HepG2 (cell line): ENCODE results near the gene SRSF2. TPM values are rescaled to one million over a fixed set of nuclear protein-coding genes. Genes with fewer than 3 reads are reported as not detected.

Experiments
- ATAC-seq: fragments of 200-7000 bp; cut with Tn5 transposase; 3 replicates; pipeline ENCODE4 v1.9.1; 2020; ENCODE audit warnings: mild to moderate bottlenecking, moderate library complexity
- BruUV-seq: library from RNA; stranded (reverse); fragments of 400-500 nt; replicated peaks from 2 replicates; lab custom pipeline; 2021; lab: Mats Ljungman, UMichigan
- CTCF ChIA-PET: fragments of 300-600 bp; formaldehyde crosslinking; extraction: SDS; loops from one replicate; lab custom pipeline; 2021; ENCODE audit warnings: low total read pairs, inconsistent platforms, low intra/inter-chr PET ratio; lab: Yijun Ruan, JAX
- POLR2A ChIA-PET: fragments of 350-600 bp; sonication (Branson Sonifier 250); formaldehyde crosslinking; loops from one replicate; lab custom pipeline; 2020; ENCODE audit warnings: antibody characterized with exemption, inconsistent platforms; lab: Yijun Ruan, JAX
- DNase-seq: peaks from one replicate; pipeline ENCODE4 v3.0.0-alpha.2; 2015; ENCODE audit warnings: low spot score
- FAIRE-seq: peaks from 3 replicates; lab custom pipeline; 2011; peaks lifted over from hg19 to GRCh38; lab: Jason Lieb, UNC
- H2AFZ ChIP-seq: one replicate; pipeline ENCODE4 v1.6.1; 2011; ENCODE audit warnings: low read length, inconsistent platforms
- H3K27ac ChIP-seq: fragments of 300-600 bp; 3 replicates; pipeline ENCODE4 v1.8.0; 2011; ENCODE audit warnings: mixed run types, mild to moderate bottlenecking, mixed read lengths, low read length, inconsistent platforms; ENCODE audit not compliant: insufficient read depth; ENCODE audit errors: extremely low read length
- H3K27me3 ChIP-seq, 2 experiments: fragments of 200-600 bp in 1 of 2; 2 replicates in 1 of 2; 3 replicates in 1 of 2; pipeline versions ENCODE4 v1.6.0 to v1.8.0; 2011; ENCODE audit warnings: low read length in 2 of 2, mild to moderate bottlenecking in 2 of 2, moderate library complexity in 2 of 2, inconsistent platforms in 1 of 2; ENCODE audit not compliant: insufficient read depth in 2 of 2, control insufficient read depth in 1 of 2
- H3K36me3 ChIP-seq, 2 experiments: fragments of 200-600 bp in 1 of 2; replicated peaks in 1 of 2; 2 replicates in 1 of 2; 3 replicates in 1 of 2; pipeline versions ENCODE4 v1.5.1 to v1.8.0; 2011; ENCODE audit warnings: low read length in 2 of 2, inconsistent platforms in 1 of 2; ENCODE audit not compliant: insufficient read depth in 2 of 2, control insufficient read depth in 1 of 2
- H3K4me1 ChIP-seq: 2 replicates; pipeline ENCODE4 v1.5.1; 2012; ENCODE audit warnings: low read length, inconsistent platforms; ENCODE audit not compliant: insufficient read depth
- H3K4me2 ChIP-seq: 2 replicates; pipeline ENCODE4 v1.6.0; 2011; ENCODE audit warnings: low read depth, low read length, inconsistent platforms
- H3K4me3 ChIP-seq, 3 experiments: fragments of 200-600 bp in 1 of 3; sonication (generic), shearing (Covaris generic) in 1 of 3; replicated peaks in 1 of 3; 2 replicates each; pipeline ENCODE4 v1.5.1; 2011 to 2016; ENCODE audit warnings: low read length in 3 of 3, inconsistent platforms in 2 of 3, low read depth in 2 of 3, mild to moderate bottlenecking in 2 of 3, control low read depth in 1 of 3, mixed read lengths in 1 of 3; ENCODE audit not compliant: insufficient read depth in 1 of 3
- H3K79me2 ChIP-seq: one replicate; pipeline ENCODE4 v1.6.1; 2011; ENCODE audit warnings: low read length, inconsistent platforms; ENCODE audit not compliant: insufficient read depth
- H3K9ac ChIP-seq: 2 replicates; pipeline ENCODE4 v1.6.0; 2011; ENCODE audit warnings: mild to moderate bottlenecking, low read depth, low read length, inconsistent platforms; ENCODE audit not compliant: insufficient read depth
- H3K9me3 ChIP-seq: 2 replicates; pipeline ENCODE4 v1.5.1; 2012; ENCODE audit warnings: mild to moderate bottlenecking, low read length
- H4K20me1 ChIP-seq: 2 replicates; pipeline ENCODE4 v1.6.0; 2011; ENCODE audit warnings: inconsistent platforms, mild to moderate bottlenecking, low read length, moderate library complexity; ENCODE audit not compliant: insufficient read depth
- AKAP8 ChIP-seq: sonication (generic); formaldehyde crosslinking; IDR thresholded peaks from 2 replicates; pipeline ENCODE4 v1.5.1; 2020; ENCODE audit warnings: mild to moderate bottlenecking, missing genetic modification reagents
- MLLT10 ChIP-seq: sonication (generic); formaldehyde crosslinking; IDR thresholded peaks from 2 replicates; pipeline ENCODE4 v1.4.0; 2020; ENCODE audit warnings: missing genetic modification reagents
- PCBP1 ChIP-seq: fragments of 200-400 bp; formaldehyde crosslinking; IDR thresholded peaks from 2 replicates; pipeline ENCODE4 v1.6.1; 2017; ENCODE audit warnings: mild to moderate bottlenecking, low read depth, low read length, borderline replicate concordance
- STAG1 ChIP-seq: sonication (generic); formaldehyde crosslinking; IDR thresholded peaks from 2 replicates; pipeline ENCODE4 v1.4.0; 2020; ENCODE audit warnings: missing genetic modification reagents
- TEAD3 ChIP-seq: optimal IDR thresholded peaks from 2 replicates; pipeline ENCODE3; 2016; ENCODE audit warnings: borderline replicate concordance
- U2AF2 ChIP-seq: fragments of 200-400 bp; formaldehyde crosslinking; IDR thresholded peaks from 2 replicates; pipeline ENCODE4 v1.6.1; 2017; ENCODE audit warnings: low read depth, mild to moderate bottlenecking, low read length
- ZNF10 ChIP-seq: sonication (generic); formaldehyde crosslinking; IDR thresholded peaks from 2 replicates; pipeline ENCODE4 v1.4.0; 2020; ENCODE audit warnings: mild to moderate bottlenecking, low read depth, missing genetic modification reagents, borderline replicate concordance
- ZNF121 ChIP-seq: sonication (generic); formaldehyde crosslinking; IDR thresholded peaks from 2 replicates; pipeline ENCODE4 v1.5.0; 2020; ENCODE audit warnings: mild to moderate bottlenecking, missing genetic modification reagents
- ZNF180 ChIP-seq: sonication (generic); formaldehyde crosslinking; IDR thresholded peaks from 2 replicates; pipeline ENCODE4 v1.4.0; 2020; ENCODE audit warnings: low read depth, missing genetic modification reagents, borderline replicate concordance
- ZNF552 ChIP-seq: sonication (generic); formaldehyde crosslinking; IDR thresholded peaks from 2 replicates; pipeline ENCODE4 v1.9.0; 2022; ENCODE audit warnings: missing genetic modification reagents, mild to moderate bottlenecking, borderline replicate concordance
- ZNF615 ChIP-seq: sonication (generic); formaldehyde crosslinking; IDR thresholded peaks from 2 replicates; pipeline ENCODE4 v1.5.0; 2020; ENCODE audit warnings: mild to moderate bottlenecking, missing genetic modification reagents, borderline replicate concordance
- ZNF737 ChIP-seq: sonication (generic); formaldehyde crosslinking; IDR thresholded peaks from 2 replicates; pipeline ENCODE4 v1.5.0; 2020; ENCODE audit warnings: missing genetic modification reagents, mild to moderate bottlenecking, borderline replicate concordance
- ZNF773 ChIP-seq: sonication (generic); formaldehyde crosslinking; IDR thresholded peaks from 2 replicates; pipeline ENCODE4 v1.4.0; 2020; ENCODE audit warnings: missing genetic modification reagents, borderline replicate concordance
- ZNF839 ChIP-seq: sonication (generic); formaldehyde crosslinking; IDR thresholded peaks from 2 replicates; pipeline ENCODE4 v1.4.0; 2020; ENCODE audit warnings: missing genetic modification reagents, mild to moderate bottlenecking, borderline replicate concordance
- WGBS: methylation state at CpG from one replicate; pipeline ENCODE4 v1.1.6; 2017; ENCODE audit warnings: low lambda C conversion rate; 5-methylcytosine and 5-hydroxymethylcytosine counted together
- in situ Hi-C: cut with HindIII; loops from 2 replicates; pipeline ENCODE4 v1.10.0; 2017; ENCODE audit warnings: low pct_unique_long_range_greater_than_20kb; ENCODE audit not compliant: extremely low pct_ligation_motif_present
- intact Hi-C: fragments of 100-400 bp; cut with micrococcal nuclease; formaldehyde crosslinking; loops from one replicate; pipeline ENCODE4 v1.10.0; 2022; ENCODE audit not compliant: unreplicated experiment
- polyA plus RNA-seq, 8 experiments: library from polyadenylated mRNA; depleted of rRNA in 3 of 8; stranded (reverse) in 7 of 8; unstranded in 1 of 8; fragments of >200 nt; fragmentation: Illumina TruSeq in 4 of 8; extraction: Trizol in 4 of 8; gene quantifications; 2 replicates each; pipeline versions ENCODE4 v1.2.1 to v1.2.3, GENCODE V29; 2011 to 2016; ENCODE audit warnings: low read depth in 4 of 8, missing spikeins in 1 of 8, mixed read lengths in 1 of 8; ENCODE audit not compliant: insufficient read depth in 1 of 8
- total RNA-seq, 5 experiments: library from RNA; depleted of rRNA; stranded (reverse); fragments of >200 nt; fragmentation: Illumina TruSeq; extraction: Trizol; gene quantifications; 2 replicates each; pipeline ENCODE4 v1.2.3, GENCODE V29; 2016; ENCODE audit warnings: low read depth in 1 of 5
- TF ChIP-seq, protein P1 (sequence below): sonication (generic); formaldehyde crosslinking; conservative IDR thresholded peaks from 2 replicates; pipeline ENCODE4 v1.8.0; 2022; ENCODE audit warnings: missing genetic modification reagents
- TF ChIP-seq, protein P2 (sequence below): sonication (generic); formaldehyde crosslinking; IDR thresholded peaks from 2 replicates; pipeline ENCODE4 v1.8.1; 2023; ENCODE audit warnings: mild to moderate bottlenecking, missing genetic modification reagents
- TF ChIP-seq, protein P3 (sequence below): sonication (generic); formaldehyde crosslinking; IDR thresholded peaks from 2 replicates; pipeline ENCODE4 v1.5.0; 2020; ENCODE audit warnings: mild to moderate bottlenecking, missing genetic modification reagents, moderate library complexity
- TF ChIP-seq, protein P4 (sequence below): fragments of 450-650 bp; IDR thresholded peaks from 2 replicates; pipeline ENCODE4 v1.6.1; 2016

The SRSF2 gene
- total and polyA plus RNA-seq, 2 of the 13 experiments (the other 11 are each of a cell fraction or from before 2014, with no cell fraction given), result 306 to 319 TPM

DNA sequence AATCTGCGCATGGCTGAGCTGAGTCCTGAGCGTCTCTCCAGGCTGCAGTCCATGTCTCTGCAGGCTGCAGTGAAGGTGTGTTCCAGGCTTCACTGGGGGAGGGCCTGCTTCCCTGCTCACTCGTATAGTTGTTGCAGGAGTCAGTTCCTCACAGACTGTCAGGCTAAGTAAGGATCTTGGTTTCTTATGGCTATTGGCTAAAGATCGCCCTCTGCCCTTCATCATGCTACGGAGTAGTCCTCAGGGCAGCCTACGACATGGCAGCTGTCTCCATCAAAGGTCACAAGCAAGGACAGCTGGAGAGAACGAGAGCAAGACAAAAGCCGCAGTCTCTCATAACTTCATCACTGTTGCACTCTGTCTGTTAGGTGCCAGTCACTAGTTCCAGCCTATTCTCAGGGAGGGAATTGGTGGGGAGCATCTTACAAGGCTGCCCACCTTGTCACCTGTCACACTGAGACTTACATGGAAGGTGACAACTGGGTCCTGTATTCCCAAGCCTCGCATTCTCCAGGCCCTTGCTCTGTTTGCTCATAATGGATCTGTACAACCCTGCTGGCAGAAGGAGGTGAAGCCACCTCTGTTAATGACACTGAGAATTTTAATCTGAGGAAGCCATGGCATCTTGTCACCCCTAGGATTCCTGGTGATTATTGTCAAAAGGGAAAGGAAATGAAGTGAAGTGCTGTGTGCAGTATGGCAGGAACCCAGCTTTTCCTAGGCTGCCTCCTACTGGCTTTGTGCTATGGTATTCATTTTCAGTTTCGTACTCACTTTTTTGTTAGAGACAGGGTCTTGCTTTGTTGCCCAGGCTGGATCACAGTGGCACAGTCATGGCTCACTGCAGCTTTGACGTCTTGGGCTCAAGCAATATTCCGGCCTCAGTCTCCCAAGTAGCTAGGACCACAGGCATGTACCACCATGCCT is 44.2 kb upstream of the SRSF2 start:
- ChIA-PET POLR2A (no interaction called here), CTCF (no interaction called here)
- H4K20me1 ChIP-seq, result no peaks in the 10 kb centered on the region
- FAIRE-seq, result peak; percentile 26
- H3K27ac ChIP-seq, result no peak overlapping the region
- in situ Hi-C loops (no loop called here), intact Hi-C loops (loop anchor here (1.0 kb wide), 1 partner anchor 54 kb away; no protein-coding TSS in a partner anchor)
- H3K9ac ChIP-seq, result no peak overlapping the region
- H3K4me3 ChIP-seq, result no peak overlapping the region
- ATAC-seq, result peak; percentile 53
- no peak for DNase-seq
- no TSS peak for BruUV-seq
- no peaks in the 10 kb centered on the region for H3K4me1 ChIP-seq
- H3K79me2 ChIP-seq, result no peaks in the 10 kb centered on the region
- no peak overlapping the region for H2AFZ ChIP-seq
- H3K4me2 ChIP-seq, result no peak overlapping the region
- H3K27me3 ChIP-seq, result no peaks in the 10 kb centered on the region; a peak in 1 of 5 replicates
- H3K36me3 ChIP-seq, result peaks cover 12 to 29% of the 10 kb centered on the region in 2 experiments
- WGBS, result 95% methylated on average over 12 of the region's 12 CpGs
- H3K9me3 ChIP-seq, result no peaks in the 10 kb centered on the region
- TF ChIP-seq, protein P1, sequence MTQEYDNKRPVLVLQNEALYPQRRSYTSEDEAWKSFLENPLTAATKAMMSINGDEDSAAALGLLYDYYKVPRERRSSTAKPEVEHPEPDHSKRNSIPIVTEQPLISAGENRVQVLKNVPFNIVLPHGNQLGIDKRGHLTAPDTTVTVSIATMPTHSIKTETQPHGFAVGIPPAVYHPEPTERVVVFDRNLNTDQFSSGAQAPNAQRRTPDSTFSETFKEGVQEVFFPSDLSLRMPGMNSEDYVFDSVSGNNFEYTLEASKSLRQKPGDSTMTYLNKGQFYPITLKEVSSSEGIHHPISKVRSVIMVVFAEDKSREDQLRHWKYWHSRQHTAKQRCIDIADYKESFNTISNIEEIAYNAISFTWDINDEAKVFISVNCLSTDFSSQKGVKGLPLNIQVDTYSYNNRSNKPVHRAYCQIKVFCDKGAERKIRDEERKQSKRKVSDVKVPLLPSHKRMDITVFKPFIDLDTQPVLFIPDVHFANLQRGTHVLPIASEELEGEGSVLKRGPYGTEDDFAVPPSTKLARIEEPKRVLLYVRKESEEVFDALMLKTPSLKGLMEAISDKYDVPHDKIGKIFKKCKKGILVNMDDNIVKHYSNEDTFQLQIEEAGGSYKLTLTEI, result no peak
- TF ChIP-seq ZNF121 (peak; percentile 73), PCBP1 (no peak), AKAP8 (no peak), ZNF839 (CRISPR knock-in tag) (no peak), ZNF552 (CRISPR knock-in tag) (no peak), ZNF615 (CRISPR knock-in tag) (no peak), MLLT10 (CRISPR knock-in tag) (no peak), U2AF2 (no peak), ZNF10 (CRISPR knock-in tag) (no peak), ZNF773 (CRISPR knock-in tag) (no peak), ZNF180 (no peak), ZNF737 (CRISPR knock-in tag) (no peak), TEAD3 (peak; percentile 28), STAG1 (peak; percentile 48)
- TF ChIP-seq, protein P2, sequence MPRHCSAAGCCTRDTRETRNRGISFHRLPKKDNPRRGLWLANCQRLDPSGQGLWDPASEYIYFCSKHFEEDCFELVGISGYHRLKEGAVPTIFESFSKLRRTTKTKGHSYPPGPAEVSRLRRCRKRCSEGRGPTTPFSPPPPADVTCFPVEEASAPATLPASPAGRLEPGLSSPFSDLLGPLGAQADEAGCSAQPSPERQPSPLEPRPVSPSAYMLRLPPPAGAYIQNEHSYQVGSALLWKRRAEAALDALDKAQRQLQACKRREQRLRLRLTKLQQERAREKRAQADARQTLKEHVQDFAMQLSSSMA, result 0 out of 2 replicates have a peak, but pooled peaks have one; percentile 40
- TF ChIP-seq, protein P3, sequence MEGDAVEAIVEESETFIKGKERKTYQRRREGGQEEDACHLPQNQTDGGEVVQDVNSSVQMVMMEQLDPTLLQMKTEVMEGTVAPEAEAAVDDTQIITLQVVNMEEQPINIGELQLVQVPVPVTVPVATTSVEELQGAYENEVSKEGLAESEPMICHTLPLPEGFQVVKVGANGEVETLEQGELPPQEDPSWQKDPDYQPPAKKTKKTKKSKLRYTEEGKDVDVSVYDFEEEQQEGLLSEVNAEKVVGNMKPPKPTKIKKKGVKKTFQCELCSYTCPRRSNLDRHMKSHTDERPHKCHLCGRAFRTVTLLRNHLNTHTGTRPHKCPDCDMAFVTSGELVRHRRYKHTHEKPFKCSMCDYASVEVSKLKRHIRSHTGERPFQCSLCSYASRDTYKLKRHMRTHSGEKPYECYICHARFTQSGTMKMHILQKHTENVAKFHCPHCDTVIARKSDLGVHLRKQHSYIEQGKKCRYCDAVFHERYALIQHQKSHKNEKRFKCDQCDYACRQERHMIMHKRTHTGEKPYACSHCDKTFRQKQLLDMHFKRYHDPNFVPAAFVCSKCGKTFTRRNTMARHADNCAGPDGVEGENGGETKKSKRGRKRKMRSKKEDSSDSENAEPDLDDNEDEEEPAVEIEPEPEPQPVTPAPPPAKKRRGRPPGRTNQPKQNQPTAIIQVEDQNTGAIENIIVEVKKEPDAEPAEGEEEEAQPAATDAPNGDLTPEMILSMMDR (CRISPR knock-in tag), result peak; percentile 49
- TF ChIP-seq, protein P4, sequence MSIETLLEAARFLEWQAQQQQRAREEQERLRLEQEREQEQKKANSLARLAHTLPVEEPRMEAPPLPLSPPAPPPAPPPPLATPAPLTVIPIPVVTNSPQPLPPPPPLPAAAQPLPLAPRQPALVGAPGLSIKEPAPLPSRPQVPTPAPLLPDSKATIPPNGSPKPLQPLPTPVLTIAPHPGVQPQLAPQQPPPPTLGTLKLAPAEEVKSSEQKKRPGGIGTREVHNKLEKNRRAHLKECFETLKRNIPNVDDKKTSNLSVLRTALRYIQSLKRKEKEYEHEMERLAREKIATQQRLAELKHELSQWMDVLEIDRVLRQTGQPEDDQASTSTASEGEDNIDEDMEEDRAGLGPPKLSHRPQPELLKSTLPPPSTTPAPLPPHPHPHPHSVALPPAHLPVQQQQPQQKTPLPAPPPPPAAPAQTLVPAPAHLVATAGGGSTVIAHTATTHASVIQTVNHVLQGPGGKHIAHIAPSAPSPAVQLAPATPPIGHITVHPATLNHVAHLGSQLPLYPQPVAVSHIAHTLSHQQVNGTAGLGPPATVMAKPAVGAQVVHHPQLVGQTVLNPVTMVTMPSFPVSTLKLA, result no peak
